ENCODE results near the gene IFNK. TPM values are rescaled to one million over a fixed set of nuclear protein-coding genes. Genes with fewer than 3 reads are reported as not detected.

The IFNK gene, protein sequence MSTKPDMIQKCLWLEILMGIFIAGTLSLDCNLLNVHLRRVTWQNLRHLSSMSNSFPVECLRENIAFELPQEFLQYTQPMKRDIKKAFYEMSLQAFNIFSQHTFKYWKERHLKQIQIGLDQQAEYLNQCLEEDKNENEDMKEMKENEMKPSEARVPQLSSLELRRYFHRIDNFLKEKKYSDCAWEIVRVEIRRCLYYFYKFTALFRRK
- total RNA-seq (2014; rRNA removed): not detected in 2 replicates
- not detected for Bru-seq, nascent RNA
- BruChase-seq, experiment 1, labeled RNA remaining after a 6-hour chase: not detected
- BruChase-seq, experiment 2, labeled RNA remaining after a 2-hour chase: not detected
- long read RNA-seq: 0 reads

DNA sequence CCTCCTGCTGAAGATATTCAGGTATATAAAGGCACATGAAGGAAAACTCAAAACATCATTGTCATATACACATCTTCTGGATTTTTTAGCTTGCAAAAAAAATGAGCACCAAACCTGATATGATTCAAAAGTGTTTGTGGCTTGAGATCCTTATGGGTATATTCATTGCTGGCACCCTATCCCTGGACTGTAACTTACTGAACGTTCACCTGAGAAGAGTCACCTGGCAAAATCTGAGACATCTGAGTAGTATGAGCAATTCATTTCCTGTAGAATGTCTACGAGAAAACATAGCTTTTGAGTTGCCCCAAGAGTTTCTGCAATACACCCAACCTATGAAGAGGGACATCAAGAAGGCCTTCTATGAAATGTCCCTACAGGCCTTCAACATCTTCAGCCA, at the start of gene IFNK:
Gene IFNK, plus strand, starts transcription at position 55 of the 400 bp plus-strand sequence. Its CDS starts 47 bp downstream, at position 102.
- H2AFZ ChIP-seq (ENCODE audit: low read length): no peak within 1 kb of the TSS
- no peaks in the 10 kb centered on the region for H3K79me2 ChIP-seq (ENCODE audit: low read length)
- ChIA-PET CTCF (no interaction called here), POLR2A (ENCODE audit: unreplicated experiment) (no interaction called here)
- no peak within 1 kb of the TSS for H3K4me3 ChIP-seq (ENCODE audit: low read length)
- no peaks in the 10 kb centered on the region for H4K20me1 ChIP-seq (ENCODE audit: low read length)
- no peaks in the 10 kb centered on the region for H3F3A ChIP-seq (ENCODE audit: low read length, unreplicated experiment)
- ATAC-seq: no peak
- H3K27ac ChIP-seq (ENCODE audit: low read length): no peak within 1 kb of the TSS
- no peaks in the 10 kb centered on the region for H3K9me3 ChIP-seq (ENCODE audit: low read length)
- H3K4me1 ChIP-seq (ENCODE audit: insufficient read depth, low read length): peaks cover 24% of the 10 kb centered on the region
- intact Hi-C loops (cut with micrococcal nuclease): no loop called here
- peak; percentile 10 for DNase-seq
- no peaks in the 10 kb centered on the region for H3K9me2 ChIP-seq (replicated peaks; ENCODE audit: low read length)
- TF ChIP-seq, protein P1, sequence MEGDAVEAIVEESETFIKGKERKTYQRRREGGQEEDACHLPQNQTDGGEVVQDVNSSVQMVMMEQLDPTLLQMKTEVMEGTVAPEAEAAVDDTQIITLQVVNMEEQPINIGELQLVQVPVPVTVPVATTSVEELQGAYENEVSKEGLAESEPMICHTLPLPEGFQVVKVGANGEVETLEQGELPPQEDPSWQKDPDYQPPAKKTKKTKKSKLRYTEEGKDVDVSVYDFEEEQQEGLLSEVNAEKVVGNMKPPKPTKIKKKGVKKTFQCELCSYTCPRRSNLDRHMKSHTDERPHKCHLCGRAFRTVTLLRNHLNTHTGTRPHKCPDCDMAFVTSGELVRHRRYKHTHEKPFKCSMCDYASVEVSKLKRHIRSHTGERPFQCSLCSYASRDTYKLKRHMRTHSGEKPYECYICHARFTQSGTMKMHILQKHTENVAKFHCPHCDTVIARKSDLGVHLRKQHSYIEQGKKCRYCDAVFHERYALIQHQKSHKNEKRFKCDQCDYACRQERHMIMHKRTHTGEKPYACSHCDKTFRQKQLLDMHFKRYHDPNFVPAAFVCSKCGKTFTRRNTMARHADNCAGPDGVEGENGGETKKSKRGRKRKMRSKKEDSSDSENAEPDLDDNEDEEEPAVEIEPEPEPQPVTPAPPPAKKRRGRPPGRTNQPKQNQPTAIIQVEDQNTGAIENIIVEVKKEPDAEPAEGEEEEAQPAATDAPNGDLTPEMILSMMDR (conservative IDR thresholded peaks at IDR 0.05; ENCODE audit: low read depth, low read length): no peak
- TF ChIP-seq EZH2phosphoT487 (IDR thresholded peaks at IDR 0.05; ENCODE audit: borderline replicate concordance, low read length) (no peak), EZH2 (IDR thresholded peaks at IDR 0.05; ENCODE audit: low read length, unreplicated experiment) (no peak)
- H3K9ac ChIP-seq (ENCODE audit: low read length): no peak within 1 kb of the TSS
- H3K27me3 ChIP-seq (ENCODE audit: low read length): no peaks in the 10 kb centered on the region
- BruUV-seq (replicated peaks): no TSS peak
- H3K36me3 ChIP-seq (ENCODE audit: low read depth, low read length): no peaks in the 10 kb centered on the region
- no peak within 1 kb of the TSS for H3K4me2 ChIP-seq (ENCODE audit: low read length)

DNA sequence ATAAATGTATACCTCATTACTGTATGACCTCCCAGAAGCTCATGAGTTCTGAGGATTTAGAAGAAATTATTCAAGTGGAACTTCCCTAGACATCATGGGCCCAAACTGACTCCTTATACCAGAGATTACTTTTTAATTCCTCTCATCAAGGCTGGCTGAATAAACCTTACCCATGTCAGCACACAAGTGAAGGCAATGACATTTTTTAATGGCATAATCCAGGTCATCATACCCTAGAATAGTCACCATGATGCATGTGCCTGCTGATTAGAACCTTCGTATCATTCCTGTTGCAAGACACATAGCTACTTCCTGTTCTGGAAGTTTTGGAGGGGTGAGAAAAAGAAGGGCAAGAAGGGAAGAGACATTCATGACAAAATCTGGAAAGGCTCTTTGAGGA, 49.8 kb upstream of the IFNK start:
- H3K36me3 ChIP-seq (ENCODE audit: low read depth, low read length): no peaks in the 10 kb centered on the region
- ATAC-seq (0 out of 2 replicates have a peak, but pooled peaks have one; percentile 29), DNase-seq (no peak)
- H3K4me2 ChIP-seq (ENCODE audit: low read length): no peak overlapping the region
- ChIA-PET CTCF (no interaction called here), POLR2A (ENCODE audit: unreplicated experiment) (no interaction called here)
- H3K4me3 ChIP-seq (ENCODE audit: low read length): no peak overlapping the region
- H3K9me3 ChIP-seq (ENCODE audit: low read length): no peaks in the 10 kb centered on the region
- BruUV-seq (replicated peaks): no TSS peak
- H2AFZ ChIP-seq (ENCODE audit: low read length): no peak overlapping the region
- H3K27ac ChIP-seq (ENCODE audit: low read length): no peak overlapping the region
- H3K27me3 ChIP-seq (ENCODE audit: low read length): no peaks in the 10 kb centered on the region
- no peaks in the 10 kb centered on the region for H3F3A ChIP-seq (ENCODE audit: low read length, unreplicated experiment)
- no peaks in the 10 kb centered on the region for H3K4me1 ChIP-seq (ENCODE audit: insufficient read depth, low read length)
- no peaks in the 10 kb centered on the region for H4K20me1 ChIP-seq (ENCODE audit: low read length)
- H3K79me2 ChIP-seq (ENCODE audit: low read length): no peaks in the 10 kb centered on the region
- intact Hi-C loops (cut with micrococcal nuclease): no loop called here
- H3K9me2 ChIP-seq (replicated peaks; ENCODE audit: low read length): no peaks in the 10 kb centered on the region
- TF ChIP-seq EZH2 (IDR thresholded peaks at IDR 0.05; ENCODE audit: low read length, unreplicated experiment) (no peak), EZH2phosphoT487 (IDR thresholded peaks at IDR 0.05; ENCODE audit: borderline replicate concordance, low read length) (no peak)
- TF ChIP-seq, protein P1 (conservative IDR thresholded peaks at IDR 0.05; ENCODE audit: low read depth, low read length): no peak
- H3K9ac ChIP-seq (ENCODE audit: low read length): no peak overlapping the region

DNA sequence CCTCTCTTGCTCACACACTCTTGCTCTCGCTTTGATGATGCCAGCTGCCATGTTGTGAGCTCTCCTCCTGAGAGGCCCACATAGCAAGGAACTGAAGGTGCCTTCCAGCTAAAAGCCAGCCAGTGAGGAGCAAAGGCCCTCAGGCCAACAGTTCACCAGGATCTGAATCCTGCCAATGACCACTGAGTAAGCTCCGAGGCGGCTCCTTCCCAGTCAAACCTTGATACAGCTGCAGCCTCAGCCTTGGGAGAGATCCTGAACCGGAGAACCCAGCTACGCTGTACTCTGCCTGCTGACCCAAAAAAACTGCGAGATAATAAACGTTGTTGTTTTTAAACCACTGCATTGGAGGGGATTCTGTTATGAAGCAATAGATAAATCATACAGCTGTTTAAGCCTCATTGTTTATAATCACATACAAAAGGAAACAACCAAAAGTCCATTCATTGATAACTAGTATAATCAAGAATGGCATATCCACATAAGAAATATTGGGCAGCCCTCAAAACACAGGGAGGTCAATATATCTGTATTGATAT, 49.0 kb upstream of the IFNK start:
- Histone ChIP-seq H3K4me3 (ENCODE audit: low read length) (no peak overlapping the region), H3F3A (ENCODE audit: low read length, unreplicated experiment) (no peaks in the 10 kb centered on the region), H3K27ac (ENCODE audit: low read length) (no peak overlapping the region), H2AFZ (ENCODE audit: low read length) (no peak overlapping the region), H3K4me1 (ENCODE audit: insufficient read depth, low read length) (no peaks in the 10 kb centered on the region), H3K9me2 (replicated peaks; ENCODE audit: low read length) (no peaks in the 10 kb centered on the region), H4K20me1 (ENCODE audit: low read length) (no peaks in the 10 kb centered on the region), H3K36me3 (ENCODE audit: low read depth, low read length) (no peaks in the 10 kb centered on the region), H3K9ac (ENCODE audit: low read length) (no peak overlapping the region), H3K4me2 (ENCODE audit: low read length) (no peak overlapping the region), H3K27me3 (ENCODE audit: low read length) (no peaks in the 10 kb centered on the region), H3K79me2 (ENCODE audit: low read length) (no peaks in the 10 kb centered on the region), H3K9me3 (ENCODE audit: low read length) (no peaks in the 10 kb centered on the region)
- intact Hi-C loops (cut with micrococcal nuclease): no loop called here
- ChIA-PET POLR2A (ENCODE audit: unreplicated experiment) (no interaction called here), CTCF (no interaction called here)
- BruUV-seq (replicated peaks): no TSS peak
- ATAC-seq: no peak
- no peak for TF ChIP-seq EZH2phosphoT487 (IDR thresholded peaks at IDR 0.05; ENCODE audit: borderline replicate concordance, low read length)
- TF ChIP-seq, protein P1 (conservative IDR thresholded peaks at IDR 0.05; ENCODE audit: low read depth, low read length): no peak
- no peak for DNase-seq

Measured in PC-3 (cell line).